Smooth muscle cell (in vitro differentiated cells): ENCODE data around the gene AOC1. TPM values are rescaled to one million over a fixed set of nuclear protein-coding genes. Genes with fewer than 3 reads are reported as not detected.

Experiments used
- DNase-seq: peaks from one replicate; lab custom pipeline; 2025; ENCODE audit not compliant: unreplicated experiment; lab: John Stamatoyannopoulos, UW
- H2AFZ ChIP-seq: fragments of 200-600 bp; sonication (generic); 2 replicates; pipeline ENCODE4 v1.6.0; 2016; ENCODE audit warnings: antibody characterized with exemption, low read depth, mild to moderate bottlenecking
- H3F3A ChIP-seq: fragments of 200-600 bp; sonication (generic); 2 replicates; pipeline ENCODE4 v1.6.0; 2017; ENCODE audit warnings: antibody characterized with exemption, low read depth
- H3K27ac ChIP-seq: fragments of 200-600 bp; sonication (generic); 2 replicates; pipeline ENCODE4 v1.5.1; 2016; ENCODE audit warnings: low read depth, mild to moderate bottlenecking
- H3K27me3 ChIP-seq: fragments of 200-600 bp; sonication (generic); 2 replicates; pipeline ENCODE4 v1.6.1; 2016; ENCODE audit warnings: low read depth, mild to moderate bottlenecking
- H3K36me3 ChIP-seq: fragments of 200-600 bp; sonication (generic); 2 replicates; pipeline ENCODE4 v1.5.1; 2016; ENCODE audit warnings: low read depth
- H3K4me1 ChIP-seq: fragments of 200-600 bp; sonication (generic); 2 replicates; pipeline ENCODE4 v1.5.1; 2016; ENCODE audit warnings: low read depth
- H3K4me2 ChIP-seq: fragments of 200-600 bp; sonication (generic); 2 replicates; pipeline ENCODE4 v1.6.0; 2016; ENCODE audit warnings: mild to moderate bottlenecking
- H3K4me3 ChIP-seq: fragments of 200-600 bp; sonication (generic); 2 replicates; pipeline ENCODE4 v1.5.1; 2016; ENCODE audit warnings: mild to moderate bottlenecking
- H3K79me2 ChIP-seq: fragments of 200-600 bp; sonication (generic); 2 replicates; pipeline ENCODE4 v1.6.0; 2016; ENCODE audit warnings: low read depth, mild to moderate bottlenecking
- H3K9ac ChIP-seq: fragments of 200-600 bp; sonication (generic); 2 replicates; pipeline ENCODE4 v1.6.0; 2016; ENCODE audit warnings: low read depth
- H3K9me3 ChIP-seq: fragments of 200-600 bp; sonication (generic); replicated peaks from 2 replicates; pipeline ENCODE4 v1.5.1; 2016; ENCODE audit warnings: low read depth
- H4K20me1 ChIP-seq: fragments of 200-600 bp; sonication (generic); 2 replicates; pipeline ENCODE4 v1.6.0; 2016; ENCODE audit warnings: low read depth
- CTCF ChIP-seq: fragments of 200-600 bp; sonication (generic); IDR thresholded peaks from 2 replicates; pipeline ENCODE4 v1.5.1; 2017; ENCODE audit warnings: borderline replicate concordance, mild to moderate bottlenecking, antibody characterized with exemption; ENCODE audit not compliant: insufficient read depth, poor library complexity, severe bottlenecking
- WGBS: methylation state at CpG from one replicate; pipeline ENCODE4 v1.1.7; 2016; ENCODE audit warnings: low lambda C conversion rate; 5-methylcytosine and 5-hydroxymethylcytosine counted together
- polyA plus RNA-seq: library from polyadenylated mRNA; unstranded; fragments of >200 nt; fragmentation: Nextera tagmentation; extraction: Ambion mirVana; gene quantifications from 2 replicates; pipeline ENCODE4 v1.2.1, GENCODE V29; 2016
- total RNA-seq: library from RNA; depleted of rRNA; stranded (reverse); fragments of >200 nt; gene quantifications from 2 replicates; pipeline ENCODE4 v1.2.3, GENCODE V29; 2014

The AOC1 gene
- total and polyA plus RNA-seq, 2 experiments from 2014 or later = not detected

GRCh38 chr7:150856303-150857275, 4.3 kb downstream of the AOC1 start:
- Histone ChIP-seq H3K79me2 (no peaks in the 10 kb centered on the region), H3K4me3 (no peak overlapping the region), H4K20me1 (no peaks in the 10 kb centered on the region), H3F3A (no peaks in the 10 kb centered on the region), H3K27me3 (no peaks in the 10 kb centered on the region), H3K9ac (no peak overlapping the region), H3K27ac (no peak overlapping the region), H2AFZ (no peak overlapping the region), H3K4me1 (no peaks in the 10 kb centered on the region), H3K36me3 (no peaks in the 10 kb centered on the region), H3K9me3 (no peaks in the 10 kb centered on the region), H3K4me2 (no peak overlapping the region)
- no peak for TF ChIP-seq CTCF
- no peak for DNase-seq
- 91% methylated on average over 26 of the region's 26 CpGs for WGBS

DNA sequence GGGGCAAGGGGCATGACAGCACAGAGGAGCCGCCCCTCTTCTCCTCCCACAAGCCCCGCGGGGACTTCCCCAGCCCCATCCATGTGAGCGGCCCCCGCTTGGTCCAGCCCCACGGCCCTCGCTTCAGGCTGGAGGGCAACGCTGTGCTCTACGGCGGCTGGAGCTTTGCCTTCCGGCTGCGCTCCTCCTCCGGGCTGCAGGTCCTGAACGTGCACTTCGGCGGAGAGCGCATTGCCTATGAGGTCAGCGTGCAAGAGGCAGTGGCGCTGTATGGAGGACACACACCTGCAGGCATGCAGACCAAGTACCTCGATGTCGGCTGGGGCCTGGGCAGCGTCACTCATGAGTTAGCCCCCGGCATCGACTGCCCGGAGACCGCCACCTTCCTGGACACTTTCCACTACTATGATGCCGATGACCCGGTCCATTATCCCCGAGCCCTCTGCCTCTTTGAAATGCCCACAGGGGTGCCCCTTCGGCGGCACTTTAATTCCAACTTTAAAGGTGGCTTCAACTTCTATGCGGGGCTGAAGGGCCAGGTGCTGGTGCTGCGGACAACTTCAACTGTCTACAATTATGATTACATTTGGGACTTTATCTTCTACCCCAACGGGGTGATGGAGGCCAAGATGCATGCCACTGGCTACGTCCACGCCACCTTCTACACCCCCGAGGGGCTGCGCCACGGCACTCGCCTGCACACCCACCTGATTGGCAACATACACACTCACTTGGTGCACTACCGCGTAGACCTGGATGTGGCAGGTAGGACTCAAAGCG, 5.1 kb downstream of the AOC1 start:
- no peaks in the 10 kb centered on the region for H3K4me1 ChIP-seq
- no peak for DNase-seq
- no peaks in the 10 kb centered on the region for H3K9me3 ChIP-seq
- no peaks in the 10 kb centered on the region for H3F3A ChIP-seq
- H3K4me3 ChIP-seq = no peak overlapping the region
- no peak overlapping the region for H3K4me2 ChIP-seq
- H3K27ac ChIP-seq = no peak overlapping the region
- H2AFZ ChIP-seq = no peak overlapping the region
- no peaks in the 10 kb centered on the region for H3K79me2 ChIP-seq
- H3K9ac ChIP-seq = no peak overlapping the region
- no peaks in the 10 kb centered on the region for H3K27me3 ChIP-seq
- no peaks in the 10 kb centered on the region for H4K20me1 ChIP-seq
- no peaks in the 10 kb centered on the region for H3K36me3 ChIP-seq
- 94% methylated on average over 33 of the region's 43 CpGs for WGBS
- no peak for TF ChIP-seq CTCF

- no peak for DNase-seq
- Histone ChIP-seq H3K9me3 (no peaks in the 10 kb centered on the region), H3K4me1 (no peaks in the 10 kb centered on the region), H4K20me1 (no peaks in the 10 kb centered on the region), H3K4me3 (no peak overlapping the region), H3K4me2 (no peak overlapping the region), H3K27me3 (no peaks in the 10 kb centered on the region), H3K79me2 (no peaks in the 10 kb centered on the region), H3K9ac (no peak overlapping the region), H3F3A (no peaks in the 10 kb centered on the region), H3K36me3 (no peaks in the 10 kb centered on the region), H2AFZ (no peak overlapping the region), H3K27ac (no peak overlapping the region)
- 91% methylated on average over 17 of the region's 18 CpGs for whole genome bisulfite sequencing
- no peak for TF ChIP-seq CTCF
These were observed 6.2 kb downstream of the AOC1 start for GRCh38 chr7:150858236-150859197.
